Stromal cell of bone marrow (primary cell): Measurements from ENCODE around the gene TCF7L2.
"Not testable (repeated sequence)": the region's sequence is repeated elsewhere in the genome, so short reads cannot be mapped to it uniquely, and the experiment has no call there.

Experiments
- DNase-seq: peaks from one replicate; pipeline ENCODE4 v3.0.0-alpha.2; 2012; ENCODE audit warnings: low read depth

Gene TCF7L2

DNA sequence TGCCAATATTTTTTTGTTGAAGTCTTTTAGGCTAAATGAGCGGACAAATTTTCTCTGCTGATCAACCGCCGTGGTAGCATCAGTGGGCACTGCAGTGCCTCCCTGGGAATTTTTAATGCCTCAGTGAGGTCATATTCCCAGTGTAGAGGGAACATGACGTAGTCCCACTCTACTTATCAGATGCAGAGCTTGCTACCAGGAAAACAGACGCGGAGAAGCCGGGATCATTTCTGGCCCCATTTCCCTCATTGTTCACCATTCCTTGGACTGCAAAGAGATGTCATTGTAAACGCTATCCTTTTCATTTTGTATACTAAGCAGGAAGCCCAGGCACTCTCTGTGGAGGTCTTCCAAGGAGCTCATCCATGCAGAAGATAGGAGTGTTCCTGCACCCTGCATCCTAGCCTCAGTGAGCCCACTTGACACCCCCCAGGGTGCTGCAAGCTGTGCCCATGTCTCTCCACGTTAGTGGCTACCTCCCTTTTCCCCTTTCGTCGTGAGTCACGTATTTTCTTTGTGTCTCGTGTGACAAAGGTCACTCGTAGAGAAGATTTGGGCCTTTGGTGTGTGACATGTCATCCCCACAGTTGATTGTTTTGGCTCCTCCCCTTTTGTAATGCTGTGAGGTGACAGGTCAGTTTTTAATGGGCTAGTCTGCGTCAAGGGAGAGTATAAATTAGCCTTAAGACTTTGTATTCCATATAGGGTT is 145.5 kb downstream of the TCF7L2 start:
- DNase-seq = no peak

DNA sequence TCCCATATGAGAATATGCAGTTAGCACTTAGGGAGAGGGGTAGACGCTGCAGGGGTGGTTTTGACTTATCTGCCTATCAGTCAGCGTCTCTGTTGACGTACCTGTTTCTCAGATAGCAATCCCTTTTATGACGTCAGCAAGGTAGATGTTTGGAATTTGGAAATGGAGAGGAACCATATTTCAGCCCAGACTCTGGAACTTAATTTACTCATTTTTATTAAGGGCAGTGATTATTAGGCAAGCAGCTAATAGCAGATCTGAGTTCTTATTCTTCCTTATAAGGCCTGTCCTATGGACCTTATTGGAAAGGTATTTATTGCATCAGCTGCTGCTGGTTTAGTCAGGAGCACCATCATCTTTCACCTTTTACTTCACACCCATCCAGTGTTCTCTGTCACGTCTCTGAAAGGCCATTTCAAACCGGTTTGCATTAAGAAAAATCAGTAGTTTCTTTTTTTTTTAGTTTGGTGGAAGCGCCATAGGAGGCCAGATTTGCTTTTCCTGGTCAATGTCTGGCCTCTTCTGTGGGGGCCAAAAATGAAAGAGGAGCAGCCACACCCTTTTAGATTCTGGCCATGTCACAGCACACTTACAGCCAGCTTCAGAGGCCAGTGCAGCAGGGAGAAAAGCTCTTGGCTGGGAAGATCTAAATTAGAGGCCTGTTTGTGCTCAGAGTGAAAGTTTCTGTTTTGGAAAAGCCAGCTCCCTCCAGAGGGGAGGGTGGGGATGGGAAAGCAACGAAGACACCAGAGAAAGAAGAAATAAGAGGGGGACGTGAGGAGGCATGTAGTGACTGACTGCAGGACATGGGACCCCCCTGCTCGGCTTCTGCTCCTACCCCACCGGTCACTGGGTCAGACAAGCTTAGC is 146.3 kb downstream of the TCF7L2 start:
- DNase-seq = no peak

DNA sequence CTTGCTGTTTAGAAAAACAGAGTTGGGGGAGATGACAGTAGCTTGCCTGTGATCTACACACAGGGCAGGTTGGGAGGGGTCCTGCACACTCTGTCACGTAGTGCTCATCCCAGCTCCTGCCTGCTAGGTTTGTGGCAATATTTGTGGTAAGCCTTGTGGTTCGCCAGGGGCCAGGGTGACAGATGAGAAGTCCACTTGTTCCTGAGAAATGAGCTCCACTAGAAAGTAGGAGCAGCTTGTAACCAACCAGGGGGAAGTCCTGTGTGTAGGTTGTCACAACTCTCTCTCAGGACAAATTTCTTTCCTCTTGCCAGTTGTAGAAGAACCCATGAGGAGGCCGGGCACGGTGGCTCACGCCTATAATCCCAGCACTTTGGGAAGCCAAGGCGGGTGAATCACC is 147.0 kb downstream of the TCF7L2 start:
- DNase-seq = no peak

DNA sequence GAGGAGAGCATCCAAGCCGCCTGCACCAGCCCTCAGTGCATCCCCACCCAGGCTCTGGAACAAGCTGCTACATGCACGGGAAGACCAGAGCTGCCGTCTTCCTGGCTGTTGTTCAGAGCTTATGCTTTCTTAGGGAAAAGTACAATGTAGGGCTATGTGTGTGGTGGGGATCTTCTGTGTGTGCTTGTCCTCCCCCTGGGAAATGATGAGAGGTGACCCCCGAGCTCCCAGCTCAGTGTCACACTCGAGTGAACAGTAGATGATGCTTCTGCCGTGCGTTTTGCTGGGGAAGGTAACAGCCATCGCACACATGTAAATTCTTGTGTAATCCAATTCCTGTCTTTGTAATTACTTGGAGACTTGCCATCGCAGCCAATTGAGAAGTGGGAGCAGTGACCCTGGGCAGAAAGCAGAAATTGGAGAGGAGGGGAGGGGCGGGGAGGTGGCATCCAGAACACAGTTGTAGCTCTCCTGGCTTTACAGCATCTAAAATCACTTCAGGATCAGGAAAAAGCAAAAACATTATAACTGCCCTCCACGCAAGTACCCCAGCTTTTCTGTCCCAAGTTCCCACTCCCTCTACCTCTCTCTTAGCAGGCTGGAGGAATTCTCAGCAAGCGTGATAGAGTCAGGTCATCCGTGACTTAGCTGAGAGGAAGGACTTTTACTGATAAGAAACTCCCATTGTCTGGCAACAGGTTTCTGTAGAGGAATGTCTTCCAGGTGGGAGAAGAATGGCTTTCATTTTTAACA is 149.6 kb downstream of the TCF7L2 start:
- DNase-seq = no peak

DNA sequence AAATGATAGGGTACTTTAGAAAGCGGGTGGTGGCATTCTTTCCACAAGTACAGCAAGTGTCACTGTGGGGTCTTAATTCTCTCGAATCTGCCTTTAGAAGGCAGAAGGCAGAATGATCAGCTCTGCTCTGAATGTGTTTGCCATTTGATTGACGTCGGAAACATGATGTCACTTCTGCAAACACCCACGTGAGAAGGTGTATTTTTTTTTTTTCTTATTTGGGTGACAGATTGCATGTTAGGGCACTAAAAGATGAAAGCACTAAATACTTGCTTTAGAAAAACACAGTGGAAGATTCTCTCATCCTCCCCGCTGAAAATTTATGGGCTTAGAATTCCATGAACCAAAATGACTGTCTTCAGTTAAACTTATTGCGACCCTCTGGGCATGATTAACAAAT is 150.2 kb downstream of the TCF7L2 start:
- DNase-seq = no peak

DNA sequence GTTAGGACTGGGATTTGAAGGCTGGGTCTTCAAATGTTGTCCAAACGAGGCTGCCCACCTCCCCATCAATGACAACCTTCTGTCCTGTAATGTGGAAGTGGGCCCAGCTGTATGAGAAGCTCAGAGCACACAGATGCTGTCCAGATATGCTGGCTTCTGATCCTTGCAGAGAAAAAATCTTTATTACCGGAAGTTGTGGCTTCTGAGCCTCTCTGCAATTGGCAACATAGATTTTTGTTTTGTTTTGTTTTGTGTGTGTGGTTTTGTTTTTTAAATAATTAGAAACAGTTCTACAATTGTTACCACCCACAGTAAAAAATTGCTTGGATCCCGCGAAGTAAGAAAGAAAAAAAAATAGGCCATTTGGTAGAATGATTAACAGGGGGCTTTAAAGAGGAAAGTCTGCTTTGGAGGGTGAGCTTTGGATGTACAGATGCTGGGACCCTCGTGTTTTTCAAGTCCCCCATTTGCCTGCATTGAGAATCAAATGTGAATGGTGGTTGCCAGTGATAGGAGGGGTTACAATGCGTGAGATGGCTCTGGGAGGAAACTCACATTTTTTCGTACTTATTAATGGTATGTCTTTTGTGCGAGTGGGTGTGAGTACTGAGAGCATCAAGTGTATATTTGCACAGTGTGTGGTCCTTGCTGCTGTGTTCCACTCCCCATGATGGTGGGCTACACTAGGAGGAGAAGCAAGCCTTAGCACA is 153.2 kb downstream of the TCF7L2 start:
- no peak for DNase-seq

DNA sequence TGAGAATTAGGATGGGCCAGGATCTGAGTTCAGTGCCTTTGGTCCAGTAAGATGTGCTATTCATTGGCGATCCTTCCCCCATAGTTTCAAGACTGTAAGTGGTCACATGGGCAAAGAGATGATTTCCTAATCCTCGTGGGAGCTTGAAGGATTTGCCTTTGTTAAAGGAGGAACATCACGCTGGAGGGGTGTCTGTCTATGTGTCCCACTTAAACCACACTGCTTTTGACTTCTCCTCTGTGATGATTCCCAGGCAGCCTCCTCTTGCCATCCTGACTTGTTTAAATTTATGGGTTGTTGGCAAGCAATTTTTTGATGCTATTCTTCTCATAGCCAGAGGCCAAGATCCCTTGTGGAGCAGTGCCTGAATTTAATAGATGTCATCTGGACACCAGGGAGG is 154.0 kb downstream of the TCF7L2 start:
- DNase-seq = no peak

DNA sequence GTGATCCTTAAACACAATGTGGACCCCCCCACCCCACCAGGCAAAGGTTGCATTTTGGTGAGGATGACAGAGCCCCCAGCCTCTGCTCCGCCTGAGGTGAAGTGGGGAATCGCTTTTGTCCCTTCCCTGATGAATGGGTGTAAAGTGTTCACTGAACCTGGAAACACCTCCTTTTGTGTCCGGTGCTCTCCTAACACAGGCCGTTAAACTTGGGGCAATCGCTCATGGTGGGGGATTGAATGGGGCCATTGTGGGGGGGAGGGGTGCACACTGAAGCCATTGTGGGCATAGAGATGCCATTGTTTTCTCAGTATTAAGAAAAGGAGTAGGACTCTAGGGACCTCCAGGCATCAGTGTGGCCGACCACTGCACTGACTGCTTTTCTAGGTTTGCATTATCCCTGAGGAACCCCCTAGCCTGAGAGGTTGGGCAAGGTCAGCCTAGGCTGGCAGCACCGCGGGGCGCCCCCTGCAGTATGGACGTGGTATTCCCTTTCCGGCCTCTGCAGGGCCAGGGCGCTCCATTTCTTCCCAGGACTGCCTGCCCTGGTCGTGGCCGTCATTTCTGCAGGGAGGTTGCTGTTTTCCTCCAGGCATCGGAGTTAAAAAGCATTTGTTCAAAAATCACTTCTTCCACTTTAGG is 158.3 kb downstream of the TCF7L2 start:
- no peak for DNase-seq

DNA sequence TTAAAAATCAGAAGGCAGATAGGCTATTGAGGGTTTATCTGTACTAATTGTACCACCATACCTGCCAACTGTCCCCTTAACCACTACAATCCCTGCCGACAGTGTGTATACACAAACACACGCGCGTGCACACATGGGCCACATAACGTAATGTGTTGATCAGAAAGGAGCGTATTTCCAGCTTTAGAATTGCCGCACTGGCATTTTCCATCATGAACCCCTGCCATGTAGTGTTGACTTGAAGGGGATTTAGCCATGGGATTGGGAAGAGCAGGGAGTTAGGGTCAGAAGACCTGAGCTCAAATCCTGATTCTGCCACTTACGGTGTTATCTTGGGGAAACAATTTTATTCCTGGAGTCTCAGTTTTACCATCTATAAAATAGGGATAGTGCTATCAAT is 158.9 kb downstream of the TCF7L2 start:
- no peak for DNase-seq

DNA sequence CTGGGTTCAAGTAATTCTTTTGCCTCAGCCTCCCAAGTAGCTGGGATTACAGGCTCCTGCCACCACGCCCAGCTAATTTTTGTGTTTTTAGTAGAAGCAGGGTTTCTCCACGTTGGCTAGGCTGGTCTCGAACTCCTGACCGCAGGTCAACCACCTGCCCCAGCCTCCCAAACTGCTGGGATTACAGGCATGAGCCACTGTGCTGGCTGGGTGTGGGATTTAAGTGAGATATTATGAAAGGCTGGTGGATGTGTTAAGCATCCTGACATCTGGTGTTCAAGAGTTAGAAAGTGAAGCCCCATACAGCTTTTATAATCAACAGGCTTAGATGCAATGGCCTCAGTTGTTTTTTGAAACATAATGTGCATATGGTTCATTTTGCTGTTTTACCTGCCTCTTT is 159.4 kb downstream of the TCF7L2 start:
- not testable (repeated sequence) for DNase-seq

DNA sequence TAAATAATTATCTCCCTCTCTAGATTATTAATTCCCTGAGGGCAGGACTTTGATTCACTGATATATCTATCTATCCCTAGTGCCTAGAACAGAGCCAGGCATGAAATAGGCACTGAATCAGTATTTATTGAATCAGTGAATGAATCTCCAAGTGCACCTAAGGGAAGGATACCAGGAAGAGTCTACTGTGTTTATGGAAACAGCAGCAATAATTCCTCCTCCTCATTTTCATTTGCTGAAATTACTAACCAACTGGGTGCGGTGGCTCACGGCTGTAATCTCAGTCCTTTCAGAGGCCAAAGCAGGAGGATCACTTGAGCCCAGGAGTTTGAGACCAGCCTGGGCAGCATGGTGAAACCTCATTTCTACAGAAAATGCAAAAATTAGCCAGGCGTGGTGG is 161.2 kb downstream of the TCF7L2 start:
- DNase-seq = no peak

DNA sequence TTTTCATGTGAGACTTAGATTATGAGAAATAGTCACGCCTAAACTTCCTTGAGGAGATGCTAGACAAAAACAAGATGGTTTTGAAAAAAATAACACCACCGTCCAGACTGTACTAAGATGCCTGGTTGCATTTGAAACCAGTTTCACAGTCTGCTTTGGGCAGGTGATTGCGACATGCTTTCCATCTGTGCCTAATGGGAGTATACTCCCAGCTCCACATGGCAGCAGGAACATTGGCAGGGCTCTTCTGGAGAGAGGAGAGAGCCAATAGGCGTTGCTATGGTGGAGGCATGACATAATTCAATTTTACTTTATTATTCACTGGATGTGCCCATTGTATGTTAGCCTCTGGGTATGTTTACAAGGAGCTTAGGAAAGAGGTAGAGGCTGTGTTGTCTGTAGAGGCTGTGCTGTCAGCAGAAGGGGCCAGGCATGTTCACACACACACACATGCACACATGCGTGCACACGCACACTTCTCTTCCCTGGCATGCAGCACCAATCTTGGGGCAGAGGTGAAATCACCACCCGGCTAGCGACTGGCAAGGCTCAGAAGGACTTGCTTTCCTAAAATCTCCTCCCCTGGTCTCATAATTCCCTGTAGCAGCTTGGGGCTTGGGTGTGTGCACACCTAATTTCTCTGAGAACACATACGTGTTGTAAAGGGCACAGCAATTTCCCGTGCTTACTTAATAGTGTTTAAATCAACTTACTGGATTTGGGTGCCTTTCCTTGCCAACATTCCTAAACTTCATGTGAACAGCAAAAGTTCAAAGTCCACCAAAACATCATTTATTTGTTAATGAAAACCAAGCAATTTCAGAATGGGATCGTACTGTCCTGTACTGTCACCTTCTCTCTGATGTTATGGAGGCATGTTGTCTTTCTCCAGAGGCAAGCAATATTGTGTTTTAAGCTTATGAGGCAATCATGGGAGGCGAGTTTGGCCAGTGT is 162.1 kb downstream of the TCF7L2 start:
- peak; percentile 33 for DNase-seq

DNA sequence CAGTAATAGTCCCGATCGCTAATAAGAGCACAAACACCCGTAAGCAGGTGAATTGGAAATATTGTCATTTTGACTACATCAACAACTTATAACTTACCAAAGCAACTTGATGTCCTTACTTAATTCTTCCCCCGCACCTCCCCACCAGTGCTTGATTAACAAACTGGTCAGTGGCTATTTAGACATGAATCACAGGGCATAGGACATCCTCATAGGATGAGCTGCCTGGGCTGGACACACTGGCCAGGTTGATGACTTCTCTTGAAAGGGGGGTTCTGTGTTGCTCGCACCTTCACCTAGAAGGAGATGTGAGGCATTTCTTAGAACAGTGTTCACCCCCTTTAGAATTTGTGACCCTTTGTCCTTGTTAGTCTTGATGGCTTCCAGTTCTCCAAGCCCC is 163.2 kb downstream of the TCF7L2 start:
- DNase-seq = no peak

DNA sequence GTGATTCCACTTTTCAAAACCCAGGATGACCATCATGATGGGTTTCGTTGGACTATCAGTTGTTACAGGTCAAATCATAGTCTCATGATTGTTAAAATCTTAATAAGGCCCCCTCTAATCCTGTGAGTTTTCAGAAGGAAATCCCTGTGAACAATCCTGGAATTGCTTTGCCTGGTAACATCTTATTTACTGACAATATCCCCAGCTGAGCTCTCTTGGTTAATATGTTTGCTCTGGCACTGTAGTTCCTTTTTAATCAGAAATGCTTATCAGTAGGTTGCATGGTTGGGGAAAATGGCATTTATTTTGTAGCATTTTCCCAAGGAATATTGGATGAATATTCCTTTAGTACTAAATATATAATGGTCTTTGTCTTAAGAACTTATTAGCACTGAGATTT is 163.9 kb downstream of the TCF7L2 start:
- DNase-seq = no peak

DNA sequence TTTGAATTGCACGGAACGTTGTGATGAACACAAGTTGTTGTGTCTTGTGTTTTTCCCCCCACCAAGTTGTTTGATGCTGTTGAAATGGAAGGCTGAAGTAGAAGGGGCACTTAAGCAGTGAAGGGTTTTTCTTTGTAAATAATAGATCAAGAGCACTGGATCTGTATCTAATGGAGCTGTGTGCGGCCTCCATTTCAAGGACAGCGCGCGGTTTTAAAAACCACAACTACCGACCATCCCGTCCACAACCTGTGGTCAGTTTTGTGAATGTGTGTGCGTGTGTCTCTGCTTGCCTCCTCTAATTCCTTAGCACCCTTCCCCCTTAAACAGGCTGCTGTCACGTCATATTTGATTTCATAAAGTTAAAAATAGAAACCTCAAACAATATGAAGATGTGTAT is 165.5 kb downstream of the TCF7L2 start:
- DNase-seq = no peak

DNA sequence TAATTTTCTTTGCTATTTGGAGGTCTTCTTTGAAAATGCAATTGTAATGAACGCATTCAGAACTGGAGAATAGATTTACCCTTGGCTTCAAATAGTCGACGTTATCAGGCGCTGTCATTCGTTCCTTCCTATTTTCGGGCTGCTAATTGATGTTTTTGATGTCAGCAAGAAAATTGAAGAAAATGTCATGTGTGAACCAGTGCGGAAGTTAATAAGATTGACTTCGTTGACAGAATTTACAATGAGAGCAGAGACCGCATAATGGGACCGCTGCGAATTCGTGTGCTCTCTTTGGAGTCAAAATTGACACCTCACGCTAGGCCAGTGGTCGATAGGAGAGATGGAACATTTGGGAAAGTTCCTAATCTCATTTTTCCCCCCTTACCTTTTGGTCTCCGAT is 168.8 kb downstream of the TCF7L2 start:
- no peak for DNase-seq

DNA sequence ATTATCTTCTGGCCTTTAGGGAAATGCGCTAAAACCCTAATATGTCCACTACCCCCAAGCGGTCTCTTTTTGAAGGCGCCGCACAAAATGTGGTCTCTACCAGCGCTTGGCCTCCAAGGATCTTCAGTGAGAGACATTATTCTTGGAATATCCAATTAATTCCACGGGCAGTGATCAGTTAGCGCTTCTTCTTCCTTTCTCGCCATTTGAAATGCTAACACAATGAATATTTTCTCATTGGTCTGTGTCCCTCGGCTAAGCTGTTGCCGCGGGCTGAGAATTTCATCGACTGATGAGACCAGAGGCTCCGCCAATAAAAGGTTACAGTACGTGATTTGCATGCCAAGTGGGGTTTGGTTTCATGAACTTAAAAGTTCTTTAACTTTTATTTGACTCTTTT is 169.8 kb downstream of the TCF7L2 start:
- no peak for DNase-seq

DNA sequence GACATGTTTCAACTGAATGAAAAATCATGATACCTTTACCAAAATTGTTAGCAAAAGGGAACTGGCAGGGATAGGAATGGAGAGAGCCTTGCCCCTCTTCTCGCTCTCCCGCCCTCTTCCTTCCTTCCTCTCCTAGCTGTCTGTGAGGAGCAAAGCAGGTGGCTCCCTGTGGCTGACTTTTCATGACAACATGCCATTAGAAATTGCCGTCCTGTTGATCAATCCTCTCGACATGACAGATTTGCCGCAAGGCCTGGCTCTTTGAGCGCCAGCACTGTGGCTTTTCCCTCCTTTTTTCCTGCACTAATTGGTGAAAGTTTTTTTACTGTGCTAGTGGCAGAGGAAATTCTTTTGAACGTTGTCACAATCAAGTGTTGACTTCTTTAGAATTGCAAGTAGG is 171.1 kb downstream of the TCF7L2 start:
- no peak for DNase-seq

DNA sequence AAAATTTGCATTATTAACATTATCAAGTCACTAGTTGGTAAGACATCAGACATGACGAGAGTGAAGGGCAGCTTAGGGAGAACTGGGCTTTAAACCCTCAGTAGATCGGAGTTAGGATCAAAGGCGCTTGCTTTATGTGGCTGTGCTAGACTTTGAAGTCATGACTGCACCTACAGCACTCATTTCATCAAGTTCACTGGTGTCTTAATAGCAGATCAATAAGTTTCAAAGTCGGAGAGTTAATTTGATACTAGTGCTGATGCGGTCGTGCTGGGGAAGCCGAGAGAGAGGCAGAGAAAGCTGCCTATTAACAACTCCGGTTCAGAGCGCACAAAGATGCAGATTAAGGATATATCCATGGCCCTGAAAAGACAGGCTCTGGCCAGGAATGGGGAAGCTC is 172.9 kb downstream of the TCF7L2 start:
- DNase-seq = no peak

DNA sequence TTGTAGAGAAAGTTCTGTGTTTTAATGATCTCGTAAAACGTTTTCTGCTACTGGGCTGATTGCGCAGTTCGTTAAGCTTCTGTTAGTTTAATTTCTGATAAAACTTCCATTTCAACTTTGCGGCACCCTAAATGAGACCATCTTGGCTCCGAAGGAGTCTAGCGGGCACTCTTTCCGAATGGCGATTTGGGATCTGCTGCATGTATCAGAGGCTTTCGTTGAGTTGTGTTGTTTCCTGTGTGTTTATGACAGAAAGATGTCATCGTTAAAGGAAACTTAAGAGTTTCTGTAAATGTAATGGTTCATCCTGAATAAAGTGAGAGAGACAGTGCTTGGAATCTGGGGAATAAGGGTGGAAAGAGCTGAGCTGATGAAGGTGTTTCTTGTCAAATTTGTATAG is 174.7 kb downstream of the TCF7L2 start:
- DNase-seq = no peak

DNA sequence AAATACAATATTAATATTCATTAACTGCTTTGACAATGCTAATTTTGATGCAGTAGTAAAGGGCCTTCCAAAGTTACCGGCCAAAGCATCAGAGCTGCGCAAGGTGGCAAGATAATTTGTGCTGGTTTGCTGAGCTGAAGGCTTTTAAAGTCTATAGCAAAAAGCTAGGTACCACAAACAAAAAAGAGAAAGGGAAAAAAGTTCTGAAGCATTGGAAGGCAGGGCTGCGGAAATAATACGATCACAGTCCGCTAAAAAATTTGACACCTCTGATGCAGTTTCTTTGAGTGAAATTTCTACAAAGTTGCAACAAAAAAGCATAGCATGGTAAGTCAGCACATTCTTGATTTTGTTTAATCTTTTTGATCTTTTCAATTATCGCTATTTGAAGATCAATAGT is 175.6 kb downstream of the TCF7L2 start:
- no peak for DNase-seq
